K562 (cell line): ENCODE data around the gene AQR. TPM values are rescaled to one million over a fixed set of nuclear protein-coding genes. Genes with fewer than 3 reads are reported as not detected.

Experiments used
- ATAC-seq: fragments of 200-7000 bp; cut with Tn5 transposase; 3 replicates; pipeline ENCODE4 v1.9.1; 2020; ENCODE audit warnings: moderate library complexity
- BruUV-seq: library from RNA; stranded (reverse); fragments of 400-500 nt; replicated peaks from 2 replicates; lab custom pipeline; 2021; lab: Mats Ljungman, UMichigan
- CTCF ChIA-PET: fragments of 300-600 bp; formaldehyde crosslinking; extraction: SDS; loops from one replicate; lab custom pipeline; 2021; ENCODE audit warnings: low intra/inter-chr PET ratio; lab: Yijun Ruan, JAX
- POLR2A ChIA-PET: fragments of 300-600, 350-650 bp; sonication (Branson Sonifier 250); formaldehyde crosslinking; extraction: SDS; loops from one replicate; lab custom pipeline; 2021; ENCODE audit warnings: antibody characterized with exemption, inconsistent platforms; lab: Yijun Ruan, JAX
- DNase-seq, 4 experiments: peaks; one replicate each; pipeline versions ENCODE4 v3.0.0 to v3.0.0-alpha.2; 2011 to 2018; ENCODE audit warnings: low spot score in 3 of 4, mixed read lengths in 3 of 4; ENCODE audit errors: extremely low read depth in 1 of 4
- FAIRE-seq: peaks from 2 replicates; lab custom pipeline; 2011; peaks lifted over from hg19 to GRCh38; lab: Jason Lieb, UNC
- H2AFZ ChIP-seq: 2 replicates; pipeline ENCODE4 v1.6.0; 2011; ENCODE audit warnings: low read depth, low read length, control low read depth, inconsistent platforms
- H3K27ac ChIP-seq: fragments of 200-600 bp; 3 replicates; pipeline ENCODE4 v1.8.0; 2011; ENCODE audit warnings: low read depth, mild to moderate bottlenecking, control low read depth, inconsistent platforms, low read length, moderate library complexity, mixed read lengths; ENCODE audit errors: extremely low read depth
- H3K27me3 ChIP-seq, 2 experiments: fragments of 300-600 bp in 1 of 2; 2 replicates in 1 of 2; 3 replicates in 1 of 2; pipeline versions ENCODE4 v1.6.0 to v1.8.0; 2011; ENCODE audit warnings: inconsistent platforms in 2 of 2, low read length in 2 of 2, mild to moderate bottlenecking in 1 of 2, mixed read lengths in 1 of 2, moderate library complexity in 1 of 2; ENCODE audit not compliant: control insufficient read depth in 2 of 2, insufficient read depth in 2 of 2
- H3K36me3 ChIP-seq: fragments of 300-600 bp; 3 replicates; pipeline ENCODE4 v1.8.0; 2011; ENCODE audit warnings: mild to moderate bottlenecking, low read length, inconsistent platforms; ENCODE audit not compliant: control insufficient read depth, insufficient read depth
- H3K4me1 ChIP-seq, 2 experiments: fragments of 200-600 bp in 1 of 2; replicated peaks in 1 of 2; 2 replicates in 1 of 2; 3 replicates in 1 of 2; pipeline versions ENCODE4 v1.5.1 to v1.8.0; 2011; ENCODE audit warnings: inconsistent platforms in 2 of 2, low read length in 2 of 2, mild to moderate bottlenecking in 1 of 2, mixed read lengths in 1 of 2, moderate library complexity in 1 of 2; ENCODE audit not compliant: control insufficient read depth in 2 of 2, insufficient read depth in 2 of 2
- H3K4me2 ChIP-seq: 2 replicates; pipeline ENCODE4 v1.6.1; 2011; ENCODE audit warnings: low read length, control low read depth, inconsistent platforms, mixed read lengths; ENCODE audit not compliant: insufficient read depth
- H3K4me3 ChIP-seq: fragments of 200-600 bp; sonication (generic), shearing (Covaris generic); 2 replicates; pipeline ENCODE4 v1.5.1; 2016; ENCODE audit warnings: control low read depth, inconsistent platforms
- H3K79me2 ChIP-seq: fragments of 200-600 bp; 3 replicates; pipeline ENCODE4 v1.8.0; 2011; ENCODE audit warnings: low read length, inconsistent platforms; ENCODE audit not compliant: control insufficient read depth, insufficient read depth
- H3K9ac ChIP-seq, 2 experiments: 2 replicates each; pipeline versions ENCODE4 v1.6.0 to v1.6.1; 2011; ENCODE audit warnings: low read depth in 2 of 2, low read length in 2 of 2, control low read depth in 1 of 2, inconsistent platforms in 1 of 2, mild to moderate bottlenecking in 1 of 2, mixed read lengths in 1 of 2; ENCODE audit not compliant: insufficient read depth in 1 of 2
- H3K9me1 ChIP-seq: one replicate; pipeline ENCODE4 v1.6.0; 2011; ENCODE audit warnings: inconsistent platforms, mild to moderate bottlenecking, low read length, moderate library complexity; ENCODE audit not compliant: control insufficient read depth, insufficient read depth
- H3K9me3 ChIP-seq: replicated peaks from 2 replicates; pipeline ENCODE4 v1.5.1; 2011; ENCODE audit warnings: low read depth, low read length, inconsistent platforms; ENCODE audit not compliant: control insufficient read depth, insufficient read depth
- H4K20me1 ChIP-seq: replicated peaks from 2 replicates; pipeline ENCODE4 v1.6.1; 2011; ENCODE audit warnings: low read length, inconsistent platforms, mixed read lengths; ENCODE audit not compliant: control insufficient read depth, insufficient read depth
- CBFA2T3 ChIP-seq: fragments of 450-650 bp; IDR thresholded peaks from 2 replicates; pipeline ENCODE4 v1.6.1; 2017
- CEBPG ChIP-seq, 3 experiments: fragments of 200-800 bp in 1 of 3; sonication (Bioruptor generic) in 1 of 3; sonication (generic) in 1 of 3; formaldehyde crosslinking in 1 of 3; IDR thresholded peaks in 2 of 3; conservative IDR thresholded peaks in 1 of 3; 2 replicates each; pipeline versions ENCODE4 v1.6.1 to v1.8.0; 2016 to 2022; ENCODE audit warnings: missing compliant biosample characterization in 2 of 3, missing genetic modification characterization in 2 of 3, mild to moderate bottlenecking in 1 of 3, missing genetic modification reagents in 1 of 3
- GATAD2A ChIP-seq: fragments of 450-650 bp; IDR thresholded peaks from 2 replicates; pipeline ENCODE4 v1.6.1; 2017
- GATAD2B ChIP-seq: fragments of 450-650 bp; IDR thresholded peaks from 2 replicates; pipeline ENCODE4 v1.6.1; 2017; ENCODE audit warnings: mild to moderate bottlenecking, borderline replicate concordance
- HDAC2 ChIP-seq: fragments of 450-650 bp; IDR thresholded peaks from 2 replicates; pipeline ENCODE4 v1.6.1; 2016; ENCODE audit warnings: mild to moderate bottlenecking
- KDM1A ChIP-seq, 2 experiments: fragments of 450-650 bp; IDR thresholded peaks; 2 replicates each; pipeline ENCODE4 v1.6.1; 2016; ENCODE audit warnings: mild to moderate bottlenecking in 2 of 2
- MBD2 ChIP-seq: sonication (generic); IDR thresholded peaks from 2 replicates; pipeline ENCODE4 v1.6.1; 2016; ENCODE audit warnings: low read depth, borderline replicate concordance
- POLR2H ChIP-seq: IDR thresholded peaks from 2 replicates; pipeline ENCODE4 v1.6.1; 2016; ENCODE audit warnings: missing genetic modification characterization, low read depth, mild to moderate bottlenecking, control low read depth, missing compliant biosample characterization, moderate library complexity
- PREB ChIP-seq: sonication (generic); formaldehyde crosslinking; IDR thresholded peaks from 2 replicates; pipeline ENCODE4 v1.8.1; 2023; ENCODE audit warnings: mild to moderate bottlenecking, missing genetic modification reagents
- RFX5 ChIP-seq: IDR thresholded peaks from 2 replicates; pipeline ENCODE4 v1.6.1; 2011; ENCODE audit warnings: low read depth, mild to moderate bottlenecking, improper control_type of control experiment, low read length
- SP2 ChIP-seq: IDR thresholded peaks from 2 replicates; pipeline ENCODE4 v1.6.1; 2011; ENCODE audit warnings: mild to moderate bottlenecking, low read depth, low read length, moderate library complexity; ENCODE audit not compliant: poor library complexity, severe bottlenecking; ENCODE audit errors: extremely low read depth
- ZNF224 ChIP-seq: sonication (generic); formaldehyde crosslinking; IDR thresholded peaks from 2 replicates; pipeline ENCODE4 v1.8.0; 2022; ENCODE audit warnings: mild to moderate bottlenecking, missing genetic modification reagents
- ZNF384 ChIP-seq: IDR thresholded peaks from 2 replicates; pipeline ENCODE4 v1.6.1; 2012; ENCODE audit warnings: low read depth, low read length, improper control_type of control experiment
- ZNF717 ChIP-seq: fragments of 250-450 bp; sonication (Bioruptor Pico); IDR thresholded peaks from 2 replicates; pipeline ENCODE4 v1.5.0; 2021
- ZNF780A ChIP-seq: fragments of 250-450 bp; sonication (Bioruptor Pico); IDR thresholded peaks from 2 replicates; pipeline ENCODE4 v1.5.0; 2021; ENCODE audit warnings: mild to moderate bottlenecking
- ZNF785 ChIP-seq: fragments of 250-450 bp; sonication (Bioruptor Pico); IDR thresholded peaks from 2 replicates; pipeline ENCODE4 v1.4.0; 2020; ENCODE audit warnings: mild to moderate bottlenecking
- WGBS: fragments of 100-300 bp; shearing (Covaris generic); methylation state at CpG from one replicate; pipeline ENCODE4 v1.1.6; 2016; ENCODE audit warnings: low coverage, mixed read lengths; ENCODE audit not compliant: insufficient coverage; ENCODE audit errors: missing lambda C conversion rate; 5-methylcytosine and 5-hydroxymethylcytosine counted together
- in situ Hi-C: fragments of 300-500 bp; cut with MboI; formaldehyde crosslinking; loops from 4 replicates; pipeline ENCODE4 v1.15.0; 2018; ENCODE audit warnings: inconsistent platforms, mixed read lengths
- intact Hi-C: fragments of 100-400 bp; cut with micrococcal nuclease; formaldehyde crosslinking; loops from 2 replicates; pipeline ENCODE4 v1.14.2; 2022
- polyA plus RNA-seq, 8 experiments: library from polyadenylated mRNA; depleted of rRNA in 4 of 8; stranded (reverse) in 5 of 8; unstranded in 3 of 8; fragments of >200 nt; fragmentation: Nextera tagmentation in 2 of 8; fragmentation: Illumina TruSeq in 1 of 8; extraction: Ambion mirVana in 2 of 8; extraction: Trizol in 1 of 8; gene quantifications; 2 replicates each; pipeline versions ENCODE4 v1.2.1 to v1.2.3, GENCODE V29; 2011 to 2014; ENCODE audit warnings: inconsistent platforms in 1 of 8, missing spikeins in 1 of 8
- total RNA-seq, 7 experiments: library from RNA; depleted of rRNA in 6 of 7; stranded (reverse); fragments of >200 nt in 6 of 7; fragmentation: Illumina TruSeq in 2 of 7; extraction: Trizol in 2 of 7; gene quantifications; 2 replicates each; pipeline versions ENCODE4 v1.2.1 to v1.2.3, GENCODE V29; 2011 to 2021; ENCODE audit warnings: low replicate concordance in 1 of 7
- TF ChIP-seq, protein P1 (sequence below): IDR thresholded peaks from 2 replicates; pipeline ENCODE4 v1.6.1; 2011; ENCODE audit warnings: borderline replicate concordance, low read depth, mild to moderate bottlenecking, moderate library complexity, low read length; ENCODE audit not compliant: insufficient read depth, poor library complexity, severe bottlenecking
- TF ChIP-seq, protein P2 (sequence below): sonication (generic); formaldehyde crosslinking; IDR thresholded peaks from 2 replicates; pipeline ENCODE4 v1.9.0; 2022; ENCODE audit warnings: mild to moderate bottlenecking, missing genetic modification reagents

AQR gene
- total and polyA plus RNA-seq, 9 of the 15 experiments (the other 6 are each of a cell fraction or from before 2014, with no cell fraction given) = 22.0 to 62.9 (median 39.3) TPM

- 57% methylated on average over 1 of the region's 1 CpG for WGBS
- POLR2A ChIA-PET = no interaction called here
- no peaks in the 10 kb centered on the region for H3K79me2 ChIP-seq
Measured at GRCh38 chr15:34847598-34847997, 121.9 kb downstream of the AQR start.

DNA sequence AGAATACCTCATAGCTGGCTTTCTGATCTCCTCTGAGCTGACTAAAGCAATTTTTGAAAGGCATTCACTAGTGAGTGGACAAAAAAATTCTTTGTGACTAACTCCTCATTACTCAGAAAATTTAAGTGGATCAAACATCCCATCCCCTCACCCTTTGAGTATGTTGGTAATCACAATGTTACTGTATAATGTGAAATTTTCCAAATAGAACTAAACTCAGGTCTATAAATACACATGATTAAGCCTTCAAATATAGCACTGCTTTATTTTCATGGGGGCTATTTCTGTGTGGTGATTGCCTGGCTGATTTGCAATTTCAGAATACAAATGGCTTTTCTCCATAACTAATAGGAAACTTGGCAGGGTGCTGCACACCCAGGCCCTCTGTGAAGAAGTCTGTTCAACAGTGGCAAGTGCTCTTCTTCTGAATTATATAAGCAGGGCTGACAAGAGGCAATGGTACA, 128.2 kb downstream of the AQR start:
- in situ Hi-C loops = no loop called here
- Histone ChIP-seq H3K9me1 (no peaks in the 10 kb centered on the region), H3K27me3 (no peaks in the 10 kb centered on the region), H3K9me3 (no peaks in the 10 kb centered on the region), H3K27ac (no peak overlapping the region), H3K4me2 (no peak overlapping the region), H2AFZ (no peak overlapping the region), H3K4me1 (no peaks in the 10 kb centered on the region; a peak in 1 of 5 replicates), H3K9ac (no peak overlapping the region), H3K36me3 (no peaks in the 10 kb centered on the region), H3K79me2 (no peaks in the 10 kb centered on the region), H4K20me1 (no peaks in the 10 kb centered on the region), H3K4me3 (no peak overlapping the region)
- intact Hi-C loops = no loop called here
- ChIA-PET POLR2A (interaction anchor here (1.0 kb wide), 1 partner anchor 9 kb away, joined by 4 read pairs; no protein-coding TSS in a partner anchor), CTCF (no interaction called here)
- DNase-seq (no peak), ATAC-seq (no peak), FAIRE-seq (no peak)
- BruUV-seq = no TSS peak
- TF ChIP-seq, protein P1, sequence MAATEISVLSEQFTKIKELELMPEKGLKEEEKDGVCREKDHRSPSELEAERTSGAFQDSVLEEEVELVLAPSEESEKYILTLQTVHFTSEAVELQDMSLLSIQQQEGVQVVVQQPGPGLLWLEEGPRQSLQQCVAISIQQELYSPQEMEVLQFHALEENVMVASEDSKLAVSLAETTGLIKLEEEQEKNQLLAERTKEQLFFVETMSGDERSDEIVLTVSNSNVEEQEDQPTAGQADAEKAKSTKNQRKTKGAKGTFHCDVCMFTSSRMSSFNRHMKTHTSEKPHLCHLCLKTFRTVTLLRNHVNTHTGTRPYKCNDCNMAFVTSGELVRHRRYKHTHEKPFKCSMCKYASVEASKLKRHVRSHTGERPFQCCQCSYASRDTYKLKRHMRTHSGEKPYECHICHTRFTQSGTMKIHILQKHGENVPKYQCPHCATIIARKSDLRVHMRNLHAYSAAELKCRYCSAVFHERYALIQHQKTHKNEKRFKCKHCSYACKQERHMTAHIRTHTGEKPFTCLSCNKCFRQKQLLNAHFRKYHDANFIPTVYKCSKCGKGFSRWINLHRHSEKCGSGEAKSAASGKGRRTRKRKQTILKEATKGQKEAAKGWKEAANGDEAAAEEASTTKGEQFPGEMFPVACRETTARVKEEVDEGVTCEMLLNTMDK = no peak
- TF ChIP-seq PREB (no peak), ZNF780A (CRISPR knock-in tag) (no peak), ZNF384 (no peak), RFX5 (no peak), CBFA2T3 (no peak), ZNF717 (CRISPR knock-in tag) (no peak), ZNF785 (CRISPR knock-in tag) (no peak), GATAD2B (no peak)
- TF ChIP-seq, protein P2, sequence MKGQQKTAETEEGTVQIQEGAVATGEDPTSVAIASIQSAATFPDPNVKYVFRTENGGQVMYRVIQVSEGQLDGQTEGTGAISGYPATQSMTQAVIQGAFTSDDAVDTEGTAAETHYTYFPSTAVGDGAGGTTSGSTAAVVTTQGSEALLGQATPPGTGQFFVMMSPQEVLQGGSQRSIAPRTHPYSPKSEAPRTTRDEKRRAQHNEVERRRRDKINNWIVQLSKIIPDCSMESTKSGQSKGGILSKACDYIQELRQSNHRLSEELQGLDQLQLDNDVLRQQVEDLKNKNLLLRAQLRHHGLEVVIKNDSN (CRISPR knock-in tag) = no peak

More at GRCh38 chr15:34847598-34847997, 121.9 kb downstream of the AQR start:
- no peak for TF ChIP-seq ZNF224
- TF ChIP-seq MBD2 = no peak
- TF ChIP-seq GATAD2A = no peak
- TF ChIP-seq CEBPG (CRISPR knock-in tag; IDR thresholded peaks at IDR 0.05) = no peak
- TF ChIP-seq CEBPG (tag; conservative IDR thresholded peaks at IDR 0.05 in 1 of 2, IDR thresholded peaks at IDR 0.05 in 1 of 2) = 0 out of 4 replicates have a peak, but pooled peaks of 1 of the 2 experiments have one; percentile 37
- TF ChIP-seq HDAC2 = no peak
- no peak for TF ChIP-seq POLR2H (tag)
- no peak for TF ChIP-seq KDM1A (IDR thresholded peaks at IDR 0.05)
- TF ChIP-seq SP2 = no peak
- TF ChIP-seq, all 486 proteins: peak for 1
- CTCF ChIA-PET = no interaction called here
- Histone ChIP-seq H2AFZ (no peak overlapping the region), H3K27me3 (no peaks in the 10 kb centered on the region), H3K4me1 (no peaks in the 10 kb centered on the region; a peak in 2 of 5 replicates), H3K9me1 (no peaks in the 10 kb centered on the region), H3K27ac (no peak overlapping the region), H3K4me2 (no peak overlapping the region), H3K9me3 (no peaks in the 10 kb centered on the region), H3K36me3 (no peaks in the 10 kb centered on the region), H3K9ac (no peak overlapping the region), H3K4me3 (no peak overlapping the region), H4K20me1 (no peaks in the 10 kb centered on the region)
- FAIRE-seq = no peak
- intact Hi-C loops = no loop called here
- no peak for DNase-seq
- in situ Hi-C loops = no loop called here
- no peak for ATAC-seq
- BruUV-seq = no TSS peak
